Epithelial cell of esophagus (primary cell): ENCODE results near the gene INSIG2.

Experiments
- DNase-seq: peaks from one replicate; pipeline ENCODE4 v3.0.0; 2010; ENCODE audit warnings: low read depth
- H3K4me3 ChIP-seq: 2 replicates; pipeline ENCODE4 v1.5.1; 2011; ENCODE audit warnings: mild to moderate bottlenecking, low read length, control low read depth
- TF ChIP-seq, protein P1 (sequence below): IDR thresholded peaks from 2 replicates; pipeline ENCODE4 v1.5.1; 2011; ENCODE audit warnings: low read depth, mild to moderate bottlenecking, low read length, control low read depth, inconsistent platforms; ENCODE audit not compliant: insufficient read depth; ENCODE audit errors: missing control alignments

INSIG2 gene

DNA sequence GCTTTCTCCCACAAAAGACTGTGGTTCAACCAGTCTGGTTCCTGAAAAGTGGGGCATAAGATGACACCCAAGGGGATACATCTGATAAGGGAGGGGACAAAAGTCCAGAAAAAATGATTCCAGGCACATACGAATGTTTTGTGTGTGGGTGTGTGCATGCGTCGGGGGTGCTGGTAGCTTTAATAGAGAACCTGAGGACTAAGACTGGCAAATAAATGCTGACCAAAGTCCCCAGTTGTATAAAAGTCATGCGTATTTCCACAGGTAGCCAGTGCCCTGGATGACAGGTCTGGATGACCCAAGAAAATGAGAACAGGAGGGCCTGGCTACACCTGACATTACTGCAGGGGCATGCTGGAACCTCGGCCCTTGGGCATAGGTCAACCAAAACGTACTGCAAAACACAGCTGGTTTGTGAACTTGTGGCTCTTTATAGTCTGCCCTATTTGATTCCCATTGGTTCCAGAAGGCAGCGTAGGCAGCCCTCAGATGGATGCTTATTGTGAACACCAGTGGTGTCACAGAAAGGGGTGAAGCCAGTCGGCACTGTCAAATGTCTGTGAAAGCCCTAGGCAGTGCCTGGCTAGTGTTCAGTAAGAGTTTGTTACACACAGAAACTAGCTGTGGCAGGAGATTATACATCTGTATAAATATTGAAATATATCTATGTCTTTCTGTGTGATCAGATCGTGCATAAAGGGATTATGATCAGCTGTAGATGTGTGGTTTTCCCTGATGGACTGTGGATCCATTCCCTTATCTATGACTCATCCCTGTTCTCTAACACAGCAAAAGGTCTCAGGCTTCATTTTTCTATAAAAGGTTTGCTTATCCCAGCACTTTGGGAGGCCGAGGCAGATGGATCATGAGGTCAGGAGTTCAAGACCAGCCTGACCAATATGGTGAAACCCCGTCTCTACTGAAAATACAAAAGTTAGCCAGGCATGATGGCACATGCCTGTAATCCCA is 58.3 kb downstream of the INSIG2 start:
- H3K4me3 ChIP-seq, result no peak overlapping the region
- TF ChIP-seq, protein P1, sequence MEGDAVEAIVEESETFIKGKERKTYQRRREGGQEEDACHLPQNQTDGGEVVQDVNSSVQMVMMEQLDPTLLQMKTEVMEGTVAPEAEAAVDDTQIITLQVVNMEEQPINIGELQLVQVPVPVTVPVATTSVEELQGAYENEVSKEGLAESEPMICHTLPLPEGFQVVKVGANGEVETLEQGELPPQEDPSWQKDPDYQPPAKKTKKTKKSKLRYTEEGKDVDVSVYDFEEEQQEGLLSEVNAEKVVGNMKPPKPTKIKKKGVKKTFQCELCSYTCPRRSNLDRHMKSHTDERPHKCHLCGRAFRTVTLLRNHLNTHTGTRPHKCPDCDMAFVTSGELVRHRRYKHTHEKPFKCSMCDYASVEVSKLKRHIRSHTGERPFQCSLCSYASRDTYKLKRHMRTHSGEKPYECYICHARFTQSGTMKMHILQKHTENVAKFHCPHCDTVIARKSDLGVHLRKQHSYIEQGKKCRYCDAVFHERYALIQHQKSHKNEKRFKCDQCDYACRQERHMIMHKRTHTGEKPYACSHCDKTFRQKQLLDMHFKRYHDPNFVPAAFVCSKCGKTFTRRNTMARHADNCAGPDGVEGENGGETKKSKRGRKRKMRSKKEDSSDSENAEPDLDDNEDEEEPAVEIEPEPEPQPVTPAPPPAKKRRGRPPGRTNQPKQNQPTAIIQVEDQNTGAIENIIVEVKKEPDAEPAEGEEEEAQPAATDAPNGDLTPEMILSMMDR, result no peak

DNA sequence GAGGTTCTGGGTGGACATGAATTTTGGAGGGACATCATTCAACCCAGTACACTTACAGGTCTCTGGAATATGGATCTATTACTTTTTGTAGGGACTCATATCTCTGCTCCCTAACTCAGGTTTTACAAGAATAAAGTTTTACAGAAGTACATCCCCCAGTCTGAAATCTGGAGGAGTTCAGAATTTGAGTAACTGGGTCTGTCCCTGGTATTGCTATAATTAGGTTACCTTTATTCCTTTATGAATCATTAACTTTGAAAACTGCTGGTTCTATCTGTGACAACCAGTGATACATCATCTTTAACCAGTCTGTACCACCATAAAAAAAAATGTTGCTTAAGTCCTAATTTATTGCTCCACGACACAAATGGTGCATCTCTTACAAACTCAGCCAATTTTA is 59.9 kb downstream of the INSIG2 start:
- TF ChIP-seq, protein P1, result no peak
- no peak for DNase-seq
- no peak overlapping the region for H3K4me3 ChIP-seq

More for the DNA sequence above, 58.3 kb downstream of the INSIG2 start:
- DNase-seq, result no peak

GRCh38 chr2:118148809-118149208 is 60.5 kb downstream of the INSIG2 start:
- TF ChIP-seq, protein P1, result peak; percentile 23
- H3K4me3 ChIP-seq, result no peak overlapping the region
- no peak for DNase-seq

GRCh38 chr2:118150294-118150693 is 62.0 kb downstream of the INSIG2 start:
- TF ChIP-seq, protein P1, result no peak
- no peak overlapping the region for H3K4me3 ChIP-seq
- no peak for DNase-seq

DNA sequence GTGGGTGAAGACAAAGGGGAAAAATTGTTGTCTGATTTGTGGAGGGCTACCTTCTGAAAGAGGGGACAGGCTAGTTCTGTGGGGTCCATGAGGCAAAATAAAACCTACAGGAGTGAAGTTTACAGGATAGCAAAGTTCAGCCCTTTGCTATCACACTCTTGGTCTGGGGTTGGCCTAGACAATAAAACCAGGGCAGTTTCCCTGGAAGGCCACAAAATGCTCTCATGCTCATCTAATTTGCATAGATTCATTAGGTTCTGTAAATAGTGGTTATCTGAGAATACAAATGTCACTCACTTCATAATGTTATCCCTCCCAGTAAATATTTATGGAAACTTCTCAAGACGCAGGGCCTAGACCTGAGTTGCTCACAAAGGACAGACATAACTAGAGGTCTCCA is 63.6 kb downstream of the INSIG2 start:
- H3K4me3 ChIP-seq, result no peak overlapping the region
- no peak for DNase-seq
- TF ChIP-seq, protein P1, result no peak

DNA sequence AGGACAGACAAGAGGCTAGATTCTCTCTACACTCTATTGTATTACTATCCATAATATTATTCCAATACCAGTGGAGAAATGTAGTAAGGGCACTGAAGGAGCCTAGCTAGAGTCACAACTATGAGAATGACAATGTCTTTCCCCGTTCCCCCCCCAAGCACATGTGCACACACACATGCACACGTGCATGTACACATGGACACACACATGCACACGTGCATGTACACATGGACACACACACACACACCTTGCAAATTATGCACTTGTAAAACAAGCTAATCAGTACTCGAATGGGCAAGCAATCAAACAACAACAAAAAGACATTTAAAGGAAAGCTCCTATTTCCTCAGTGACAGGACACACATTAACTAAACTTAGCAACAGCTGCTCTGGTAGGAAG is 65.2 kb downstream of the INSIG2 start:
- no peak for DNase-seq
- TF ChIP-seq, protein P1, result no peak
- no peak overlapping the region for H3K4me3 ChIP-seq
